WTC11 (cell line): Measurements from ENCODE around the gene OR2T3.
"Not testable (repeated sequence)": the region's sequence is repeated elsewhere in the genome, so short reads cannot be mapped to it uniquely, and the experiment has no call there.

ENCODE experiments used
- AFF4 ChIP-seq: sonication (generic); formaldehyde crosslinking; IDR thresholded peaks from 2 replicates; pipeline ENCODE4 v1.8.1; 2023; ENCODE audit warnings: mild to moderate bottlenecking, missing genetic modification reagents, borderline replicate concordance
- ARID4B ChIP-seq: sonication (generic); formaldehyde crosslinking; IDR thresholded peaks from 2 replicates; pipeline ENCODE4 v1.8.0; 2023; ENCODE audit warnings: missing genetic modification reagents, mild to moderate bottlenecking, borderline replicate concordance
- ATF1 ChIP-seq: sonication (generic); formaldehyde crosslinking; IDR thresholded peaks from 2 replicates; pipeline ENCODE4 v1.8.1; 2023; ENCODE audit warnings: mild to moderate bottlenecking, moderate library complexity, missing genetic modification reagents
- CREB1 ChIP-seq: sonication (generic); formaldehyde crosslinking; IDR thresholded peaks from 2 replicates; pipeline ENCODE4 v1.8.0; 2023; ENCODE audit warnings: mild to moderate bottlenecking, missing genetic modification reagents
- CTCF ChIP-seq: fragments of 200-600 bp; IDR thresholded peaks from 2 replicates; pipeline ENCODE4 v1.8.0; 2022; ENCODE audit warnings: antibody characterized with exemption
- E2F1 ChIP-seq: sonication (generic); formaldehyde crosslinking; IDR thresholded peaks from 2 replicates; pipeline ENCODE4 v1.8.0; 2022; ENCODE audit warnings: mild to moderate bottlenecking, missing genetic modification reagents
- E2F4 ChIP-seq: sonication (generic); formaldehyde crosslinking; IDR thresholded peaks from 2 replicates; pipeline ENCODE4 v1.8.1; 2022; ENCODE audit warnings: low read depth, mild to moderate bottlenecking, moderate library complexity, missing genetic modification reagents, borderline replicate concordance
- ETV6 ChIP-seq: sonication (generic); formaldehyde crosslinking; IDR thresholded peaks from 2 replicates; pipeline ENCODE4 v1.8.1; 2022; ENCODE audit warnings: mild to moderate bottlenecking, missing genetic modification reagents
- FOXK1 ChIP-seq: sonication (generic); formaldehyde crosslinking; IDR thresholded peaks from 2 replicates; pipeline ENCODE4 v1.8.0; 2022; ENCODE audit warnings: mild to moderate bottlenecking, moderate library complexity, missing genetic modification reagents
- NR1H2 ChIP-seq: sonication (generic); formaldehyde crosslinking; IDR thresholded peaks from 2 replicates; pipeline ENCODE4 v1.9.0; 2021; ENCODE audit warnings: mild to moderate bottlenecking, moderate library complexity, missing genetic modification reagents
- ZNF121 ChIP-seq: sonication (generic); formaldehyde crosslinking; IDR thresholded peaks from 2 replicates; pipeline ENCODE4 v1.8.0; 2023; ENCODE audit warnings: missing genetic modification reagents
- ZSCAN18 ChIP-seq: fragments of 250-450 bp; sonication (Bioruptor Pico); IDR thresholded peaks from 2 replicates; pipeline ENCODE4 v2.1.2; 2022; ENCODE audit warnings: mild to moderate bottlenecking, moderate library complexity

- TF ChIP-seq ZSCAN18 (CRISPR knock-in tag); ARID4B (CRISPR knock-in tag); CTCF; E2F4 (CRISPR knock-in tag); ZNF121; AFF4 (CRISPR knock-in tag); ATF1 (CRISPR knock-in tag); NR1H2 (CRISPR knock-in tag); CREB1; E2F1 (CRISPR knock-in tag); FOXK1 (CRISPR knock-in tag); ETV6 (CRISPR knock-in tag): not testable (repeated sequence)
These were observed 8.8 kb downstream of the OR2T3 start for GRCh38 chr1:248481686-248482579.
